SK-N-SH (cell line): ENCODE data around the gene MCF2L. TPM values are rescaled to one million over a fixed set of nuclear protein-coding genes. Genes with fewer than 3 reads are reported as not detected.

Experiments
- CTCF ChIA-PET: fragments of 300-600, 350-600 bp; formaldehyde crosslinking; extraction: SDS; loops from one replicate; lab custom pipeline; 2021; lab: Yijun Ruan, JAX
- POLR2A ChIA-PET: fragments of 350-600 bp; sonication (Branson Sonifier 250); formaldehyde crosslinking; extraction: SDS; loops from one replicate; lab custom pipeline; 2020; ENCODE audit warnings: antibody characterized with exemption, inconsistent platforms; lab: Yijun Ruan, JAX
- DNase-seq: peaks from one replicate; pipeline ENCODE4 v3.0.0; 2012
- H2AFZ ChIP-seq: fragments of 200-600 bp; sonication (generic); 2 replicates; pipeline ENCODE4 v1.8.1; 2016; ENCODE audit warnings: antibody characterized with exemption, mild to moderate bottlenecking, low read depth
- H3F3A ChIP-seq: fragments of 200-600 bp; sonication (generic); replicated peaks from 2 replicates; pipeline ENCODE3; 2016; ENCODE audit warnings: antibody characterized with exemption, mild to moderate bottlenecking; ENCODE audit not compliant: insufficient read depth
- H3K27ac ChIP-seq, 2 experiments: fragments of 200-500 bp in 1 of 2; fragments of 200-600 bp in 1 of 2; sonication (Bioruptor generic) in 1 of 2; sonication (generic), shearing (Covaris generic) in 1 of 2; 2 replicates each; pipeline versions ENCODE4 v1.5.1 to v1.6.1; 2014 to 2016; ENCODE audit warnings: low read depth in 2 of 2, inconsistent platforms in 1 of 2, low read length in 1 of 2, mild to moderate bottlenecking in 1 of 2, mixed read lengths in 1 of 2
- H3K27me3 ChIP-seq: fragments of 200-600 bp; sonication (generic), shearing (Covaris generic); 2 replicates; pipeline ENCODE4 v1.6.1; 2016; ENCODE audit warnings: mixed run types; ENCODE audit not compliant: insufficient read depth
- H3K36me3 ChIP-seq, 2 experiments: fragments of 200-500 bp in 1 of 2; fragments of 200-600 bp in 1 of 2; sonication (Bioruptor generic) in 1 of 2; sonication (generic) in 1 of 2; replicated peaks in 1 of 2; 2 replicates each; pipeline versions ENCODE3 to v1.5.1; 2014 to 2016; ENCODE audit warnings: low read length in 1 of 2, mild to moderate bottlenecking in 1 of 2; ENCODE audit not compliant: insufficient read depth in 2 of 2, control insufficient read depth in 1 of 2
- H3K4me1 ChIP-seq, 2 experiments: fragments of 200-500 bp in 1 of 2; fragments of 200-600 bp in 1 of 2; sonication (Bioruptor generic) in 1 of 2; sonication (generic), shearing (Covaris generic) in 1 of 2; 2 replicates each; pipeline versions ENCODE4 v1.5.1 to v1.6.1; 2014 to 2016; ENCODE audit warnings: low read depth in 1 of 2, low read length in 1 of 2, mixed run types in 1 of 2; ENCODE audit not compliant: insufficient read depth in 2 of 2, control insufficient read depth in 1 of 2
- H3K4me2 ChIP-seq: fragments of 200-600 bp; sonication (generic), shearing (Covaris generic); 2 replicates; pipeline ENCODE4 v1.6.1; 2017; ENCODE audit warnings: mixed run types
- H3K4me3 ChIP-seq, 2 experiments: fragments of 200-500 bp in 1 of 2; fragments of 200-600 bp in 1 of 2; sonication (Bioruptor generic) in 1 of 2; sonication (generic), shearing (Covaris generic) in 1 of 2; 2 replicates each; pipeline versions ENCODE4 v1.5.1 to v1.8.1; 2014 to 2016; ENCODE audit warnings: low read depth in 2 of 2, inconsistent platforms in 1 of 2, low read length in 1 of 2, mild to moderate bottlenecking in 1 of 2, mixed read lengths in 1 of 2, moderate library complexity in 1 of 2
- H3K79me2 ChIP-seq: fragments of 200-600 bp; sonication (generic); 2 replicates; pipeline ENCODE4 v1.8.1; 2017; ENCODE audit warnings: mild to moderate bottlenecking; ENCODE audit not compliant: insufficient read depth
- H3K9ac ChIP-seq: fragments of 200-600 bp; sonication (generic); 2 replicates; pipeline ENCODE4 v1.6.1; 2017; ENCODE audit warnings: mixed run types
- H3K9me2 ChIP-seq: fragments of 200-600 bp; sonication (generic); 2 replicates; pipeline ENCODE4 v1.6.1; 2017; ENCODE audit warnings: mixed run types
- H3K9me3 ChIP-seq: fragments of 200-600 bp; sonication (generic); 2 replicates; pipeline ENCODE4 v1.6.1; 2017; ENCODE audit warnings: mixed run types, mild to moderate bottlenecking, moderate library complexity
- H4K20me1 ChIP-seq: fragments of 200-600 bp; sonication (generic); 2 replicates; pipeline ENCODE4 v1.6.1; 2017; ENCODE audit warnings: mild to moderate bottlenecking, mixed run types; ENCODE audit not compliant: insufficient read depth
- FOSL2 ChIP-seq: IDR thresholded peaks from 2 replicates; pipeline ENCODE4 v1.4.0; 2012; ENCODE audit warnings: low read depth, mild to moderate bottlenecking, moderate library complexity, borderline replicate concordance
- FOXJ3 ChIP-seq: sonication (generic); formaldehyde crosslinking; IDR thresholded peaks from 2 replicates; pipeline ENCODE4 v1.5.1; 2020; ENCODE audit warnings: mild to moderate bottlenecking, missing genetic modification reagents
- GABPA ChIP-seq: IDR thresholded peaks from 2 replicates; pipeline ENCODE4 v1.4.0; 2012; ENCODE audit warnings: low read depth, mild to moderate bottlenecking
- JUND ChIP-seq: IDR thresholded peaks from 2 replicates; pipeline ENCODE4 v1.4.0; 2012
- NFIC ChIP-seq: IDR thresholded peaks from 2 replicates; pipeline ENCODE4 v1.4.0; 2012; ENCODE audit warnings: borderline replicate concordance
- RAD21 ChIP-seq: IDR thresholded peaks from 2 replicates; pipeline ENCODE4 v1.6.1; 2012; ENCODE audit warnings: mild to moderate bottlenecking, low read length
- RCOR1 ChIP-seq: fragments of 150-350 bp; IDR thresholded peaks from 2 replicates; pipeline ENCODE4 v1.6.1; 2017; ENCODE audit warnings: antibody characterized with exemption, low read length
- RFX5 ChIP-seq: IDR thresholded peaks from 2 replicates; pipeline ENCODE4 v1.6.1; 2012; ENCODE audit warnings: mild to moderate bottlenecking, improper control_type of control experiment, low read length
- RXRA ChIP-seq: IDR thresholded peaks from 2 replicates; pipeline ENCODE4 v1.4.0; 2012; ENCODE audit warnings: low read depth, mild to moderate bottlenecking, borderline replicate concordance
- SIN3A ChIP-seq: IDR thresholded peaks from 2 replicates; pipeline ENCODE4 v1.6.1; 2012; ENCODE audit warnings: low read depth, mild to moderate bottlenecking, low read length, moderate library complexity, borderline replicate concordance
- TCF12 ChIP-seq: IDR thresholded peaks from 2 replicates; pipeline ENCODE4 v1.4.0; 2012
- YY1 ChIP-seq: IDR thresholded peaks from 2 replicates; pipeline ENCODE4 v1.4.0; 2012; ENCODE audit warnings: low read depth, mild to moderate bottlenecking
- WGBS: methylation state at CpG from one replicate; pipeline ENCODE4 v1.1.6; 2017; ENCODE audit warnings: low lambda C conversion rate; 5-methylcytosine and 5-hydroxymethylcytosine counted together
- polyA plus RNA-seq, 3 experiments: library from polyadenylated mRNA; depleted of rRNA; stranded (reverse); fragments of >200 nt; gene quantifications; 2 replicates each; pipeline ENCODE4 v1.2.3, GENCODE V29; 2012
- TF ChIP-seq, protein P1 (sequence below): IDR thresholded peaks from 2 replicates; pipeline ENCODE4 v1.4.0; 2012; ENCODE audit warnings: low read depth, borderline replicate concordance
- TF ChIP-seq, protein P2 (sequence below): IDR thresholded peaks from 2 replicates; pipeline ENCODE4 v1.4.0; 2012; ENCODE audit warnings: low read depth
- TF ChIP-seq, protein P3 (sequence below): IDR thresholded peaks from 2 replicates; pipeline ENCODE4 v1.4.0; 2012; ENCODE audit warnings: low read depth, borderline replicate concordance
- TF ChIP-seq, protein P4 (sequence below): IDR thresholded peaks from 2 replicates; pipeline ENCODE4 v1.6.1; 2012; ENCODE audit warnings: mild to moderate bottlenecking, low read depth, low read length, moderate library complexity
- TF ChIP-seq, protein P5 (sequence below): fragments of 150-350 bp; IDR thresholded peaks from 2 replicates; pipeline ENCODE4 v1.6.1; 2016; ENCODE audit warnings: mild to moderate bottlenecking, low read depth, low read length

The MCF2L gene
- polyA plus RNA-seq, 1 of the 3 experiments (the other 2 are of a cell fraction) = 0.56 TPM

DNA sequence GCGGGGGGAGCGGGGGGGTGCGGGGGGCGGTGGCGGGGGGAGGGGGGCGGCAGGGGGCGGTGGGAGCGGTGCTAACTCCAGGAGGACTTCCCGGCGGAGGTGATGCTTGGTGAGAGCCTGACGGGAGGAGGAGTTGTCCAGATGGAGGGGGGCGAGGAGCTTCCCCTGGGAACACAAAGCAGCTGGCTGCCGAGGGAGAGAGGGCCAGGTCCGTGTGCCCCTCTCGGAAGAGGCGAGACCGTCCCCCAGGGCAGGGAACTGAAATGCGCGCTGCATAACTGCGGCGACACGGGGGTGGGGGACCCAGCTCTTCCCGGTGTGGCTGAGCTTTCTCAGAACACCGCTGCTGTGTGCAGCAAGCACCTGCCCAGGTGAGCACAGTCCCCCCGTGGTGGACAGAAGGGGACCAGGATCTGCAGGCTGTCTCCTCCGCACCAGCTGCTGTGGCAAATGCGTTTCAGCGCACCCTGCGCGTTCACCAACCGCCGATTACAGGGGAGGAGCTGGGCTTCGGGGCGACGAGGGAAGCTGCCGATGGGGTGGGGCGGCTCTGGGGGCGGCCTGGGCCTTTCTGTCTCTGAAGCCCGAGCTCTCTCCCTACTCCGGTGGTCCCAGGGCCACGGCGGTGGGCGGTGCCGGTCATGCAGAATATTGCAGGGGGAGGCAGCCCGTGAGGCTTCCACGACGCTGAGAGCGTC lies 81.9 kb downstream of the MCF2L start:
- no peak overlapping the region for H3K4me3 ChIP-seq
- no peaks in the 10 kb centered on the region for H3K79me2 ChIP-seq
- no peak for TF ChIP-seq NFIC
- TF ChIP-seq, protein P1, sequence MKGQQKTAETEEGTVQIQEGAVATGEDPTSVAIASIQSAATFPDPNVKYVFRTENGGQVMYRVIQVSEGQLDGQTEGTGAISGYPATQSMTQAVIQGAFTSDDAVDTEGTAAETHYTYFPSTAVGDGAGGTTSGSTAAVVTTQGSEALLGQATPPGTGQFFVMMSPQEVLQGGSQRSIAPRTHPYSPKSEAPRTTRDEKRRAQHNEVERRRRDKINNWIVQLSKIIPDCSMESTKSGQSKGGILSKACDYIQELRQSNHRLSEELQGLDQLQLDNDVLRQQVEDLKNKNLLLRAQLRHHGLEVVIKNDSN = no peak
- no peak for TF ChIP-seq SIN3A
- TF ChIP-seq JUND = no peak
- no peak for TF ChIP-seq TCF12
- TF ChIP-seq FOXJ3 (CRISPR knock-in tag) = no peak
- no peak for TF ChIP-seq RXRA
- TF ChIP-seq, protein P2, sequence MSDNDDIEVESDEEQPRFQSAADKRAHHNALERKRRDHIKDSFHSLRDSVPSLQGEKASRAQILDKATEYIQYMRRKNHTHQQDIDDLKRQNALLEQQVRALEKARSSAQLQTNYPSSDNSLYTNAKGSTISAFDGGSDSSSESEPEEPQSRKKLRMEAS = no peak
- no peak for TF ChIP-seq RAD21
- TF ChIP-seq GABPA = no peak
- ChIA-PET POLR2A (no interaction called here), CTCF (interaction anchor here (0.7 to 1.5 kb wide), 3 partner anchors 10 to 108 kb away, joined by 3 to 6 read pairs (median 3); no protein-coding TSS in a partner anchor)
- no peaks in the 10 kb centered on the region for H3K9me2 ChIP-seq
- H3K4me2 ChIP-seq = no peak overlapping the region
- H4K20me1 ChIP-seq = no peaks in the 10 kb centered on the region
- H3K36me3 ChIP-seq = no peaks in the 10 kb centered on the region
- DNase-seq = no peak
- no peak overlapping the region for H2AFZ ChIP-seq
- H3F3A ChIP-seq = no peaks in the 10 kb centered on the region
- no peaks in the 10 kb centered on the region; the same call in 1 of the 2 replicates for H3K27me3 ChIP-seq
- H3K27ac ChIP-seq = no peak overlapping the region
- H3K9ac ChIP-seq = no peak overlapping the region
- WGBS = 69% methylated on average over 34 of the region's 48 CpGs
- no peaks in the 10 kb centered on the region for H3K4me1 ChIP-seq
- no peaks in the 10 kb centered on the region for H3K9me3 ChIP-seq

DNA sequence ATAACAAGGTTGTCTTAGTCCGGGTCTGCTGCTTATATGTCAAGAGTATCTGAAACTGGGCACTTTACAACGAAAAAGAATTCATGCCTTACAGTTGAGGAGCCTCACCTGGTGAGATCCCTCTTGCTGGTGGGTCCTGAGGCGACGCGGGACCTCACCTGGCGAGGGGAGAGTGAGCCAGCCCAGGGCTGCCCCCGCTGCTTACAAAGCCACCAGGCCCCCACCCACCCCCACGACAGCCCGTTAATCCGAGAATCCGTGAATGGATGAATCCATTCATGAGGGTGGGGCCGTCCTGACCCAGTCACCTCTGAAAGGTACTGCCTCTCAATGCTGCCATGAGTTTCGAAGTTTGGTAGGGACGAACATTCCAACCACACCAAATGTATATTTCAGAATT lies 82.6 kb downstream of the MCF2L start:
- Histone ChIP-seq H3K4me3 (no peak overlapping the region), H4K20me1 (no peaks in the 10 kb centered on the region), H3K27me3 (no peaks in the 10 kb centered on the region; the same call in 1 of the 2 replicates), H3K9ac (no peak overlapping the region), H3K9me3 (no peaks in the 10 kb centered on the region), H3K27ac (no peak overlapping the region), H3K4me1 (no peaks in the 10 kb centered on the region), H3K4me2 (no peak overlapping the region), H3F3A (no peaks in the 10 kb centered on the region), H2AFZ (no peak overlapping the region), H3K36me3 (no peaks in the 10 kb centered on the region), H3K9me2 (no peaks in the 10 kb centered on the region), H3K79me2 (no peaks in the 10 kb centered on the region)
- no peak for DNase-seq
- POLR2A ChIA-PET = no interaction called here
- CTCF ChIA-PET = interaction anchor here (0.8 to 1.2 kb wide), 2 partner anchors 22 kb away, joined by 3 to 6 read pairs; no protein-coding TSS in a partner anchor
- 59% methylated on average over 9 of the region's 14 CpGs for WGBS
- TF ChIP-seq, protein P3, sequence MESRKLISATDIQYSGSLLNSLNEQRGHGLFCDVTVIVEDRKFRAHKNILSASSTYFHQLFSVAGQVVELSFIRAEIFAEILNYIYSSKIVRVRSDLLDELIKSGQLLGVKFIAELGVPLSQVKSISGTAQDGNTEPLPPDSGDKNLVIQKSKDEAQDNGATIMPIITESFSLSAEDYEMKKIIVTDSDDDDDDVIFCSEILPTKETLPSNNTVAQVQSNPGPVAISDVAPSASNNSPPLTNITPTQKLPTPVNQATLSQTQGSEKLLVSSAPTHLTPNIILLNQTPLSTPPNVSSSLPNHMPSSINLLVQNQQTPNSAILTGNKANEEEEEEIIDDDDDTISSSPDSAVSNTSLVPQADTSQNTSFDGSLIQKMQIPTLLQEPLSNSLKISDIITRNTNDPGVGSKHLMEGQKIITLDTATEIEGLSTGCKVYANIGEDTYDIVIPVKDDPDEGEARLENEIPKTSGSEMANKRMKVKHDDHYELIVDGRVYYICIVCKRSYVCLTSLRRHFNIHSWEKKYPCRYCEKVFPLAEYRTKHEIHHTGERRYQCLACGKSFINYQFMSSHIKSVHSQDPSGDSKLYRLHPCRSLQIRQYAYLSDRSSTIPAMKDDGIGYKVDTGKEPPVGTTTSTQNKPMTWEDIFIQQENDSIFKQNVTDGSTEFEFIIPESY = no peak
- TF ChIP-seq FOSL2 = no peak
- TF ChIP-seq YY1 = no peak
- TF ChIP-seq NFIC = no peak
- TF ChIP-seq, protein P2 = no peak
- TF ChIP-seq RCOR1 = no peak
- no peak for TF ChIP-seq SIN3A
- TF ChIP-seq, protein P4, sequence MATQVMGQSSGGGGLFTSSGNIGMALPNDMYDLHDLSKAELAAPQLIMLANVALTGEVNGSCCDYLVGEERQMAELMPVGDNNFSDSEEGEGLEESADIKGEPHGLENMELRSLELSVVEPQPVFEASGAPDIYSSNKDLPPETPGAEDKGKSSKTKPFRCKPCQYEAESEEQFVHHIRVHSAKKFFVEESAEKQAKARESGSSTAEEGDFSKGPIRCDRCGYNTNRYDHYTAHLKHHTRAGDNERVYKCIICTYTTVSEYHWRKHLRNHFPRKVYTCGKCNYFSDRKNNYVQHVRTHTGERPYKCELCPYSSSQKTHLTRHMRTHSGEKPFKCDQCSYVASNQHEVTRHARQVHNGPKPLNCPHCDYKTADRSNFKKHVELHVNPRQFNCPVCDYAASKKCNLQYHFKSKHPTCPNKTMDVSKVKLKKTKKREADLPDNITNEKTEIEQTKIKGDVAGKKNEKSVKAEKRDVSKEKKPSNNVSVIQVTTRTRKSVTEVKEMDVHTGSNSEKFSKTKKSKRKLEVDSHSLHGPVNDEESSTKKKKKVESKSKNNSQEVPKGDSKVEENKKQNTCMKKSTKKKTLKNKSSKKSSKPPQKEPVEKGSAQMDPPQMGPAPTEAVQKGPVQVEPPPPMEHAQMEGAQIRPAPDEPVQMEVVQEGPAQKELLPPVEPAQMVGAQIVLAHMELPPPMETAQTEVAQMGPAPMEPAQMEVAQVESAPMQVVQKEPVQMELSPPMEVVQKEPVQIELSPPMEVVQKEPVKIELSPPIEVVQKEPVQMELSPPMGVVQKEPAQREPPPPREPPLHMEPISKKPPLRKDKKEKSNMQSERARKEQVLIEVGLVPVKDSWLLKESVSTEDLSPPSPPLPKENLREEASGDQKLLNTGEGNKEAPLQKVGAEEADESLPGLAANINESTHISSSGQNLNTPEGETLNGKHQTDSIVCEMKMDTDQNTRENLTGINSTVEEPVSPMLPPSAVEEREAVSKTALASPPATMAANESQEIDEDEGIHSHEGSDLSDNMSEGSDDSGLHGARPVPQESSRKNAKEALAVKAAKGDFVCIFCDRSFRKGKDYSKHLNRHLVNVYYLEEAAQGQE = no peak
- TF ChIP-seq, protein P5, sequence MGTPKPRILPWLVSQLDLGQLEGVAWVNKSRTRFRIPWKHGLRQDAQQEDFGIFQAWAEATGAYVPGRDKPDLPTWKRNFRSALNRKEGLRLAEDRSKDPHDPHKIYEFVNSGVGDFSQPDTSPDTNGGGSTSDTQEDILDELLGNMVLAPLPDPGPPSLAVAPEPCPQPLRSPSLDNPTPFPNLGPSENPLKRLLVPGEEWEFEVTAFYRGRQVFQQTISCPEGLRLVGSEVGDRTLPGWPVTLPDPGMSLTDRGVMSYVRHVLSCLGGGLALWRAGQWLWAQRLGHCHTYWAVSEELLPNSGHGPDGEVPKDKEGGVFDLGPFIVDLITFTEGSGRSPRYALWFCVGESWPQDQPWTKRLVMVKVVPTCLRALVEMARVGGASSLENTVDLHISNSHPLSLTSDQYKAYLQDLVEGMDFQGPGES = no peak
- no peak for TF ChIP-seq RFX5
